Astrocyte of the spinal cord (primary cell): ENCODE data around the gene LRRC74B.
A peak's percentile ranks its signal among the peaks of the same experiment; 100 is the strongest.
"Not testable (repeated sequence)": the region's sequence is repeated elsewhere in the genome, so short reads cannot be mapped to it uniquely, and the experiment has no call there.

ENCODE experiments used
- DNase-seq: peaks from one replicate; pipeline ENCODE4 v3.0.0; 2011; ENCODE audit warnings: low read depth, low spot score
- H3K4me3 ChIP-seq: 2 replicates; pipeline ENCODE4 v1.5.1; 2011; ENCODE audit warnings: low read depth, mild to moderate bottlenecking, low read length, moderate library complexity
- in situ Hi-C: cut with HindIII; loops from 2 replicates; pipeline ENCODE4 v1.10.0; 2017; ENCODE audit warnings: low sequenced_read_pairs
- TF ChIP-seq, protein P1 (sequence below): IDR thresholded peaks from 2 replicates; pipeline ENCODE4 v1.5.1; 2012; ENCODE audit warnings: low read depth, mild to moderate bottlenecking, low read length, inconsistent platforms

Gene LRRC74B

DNA sequence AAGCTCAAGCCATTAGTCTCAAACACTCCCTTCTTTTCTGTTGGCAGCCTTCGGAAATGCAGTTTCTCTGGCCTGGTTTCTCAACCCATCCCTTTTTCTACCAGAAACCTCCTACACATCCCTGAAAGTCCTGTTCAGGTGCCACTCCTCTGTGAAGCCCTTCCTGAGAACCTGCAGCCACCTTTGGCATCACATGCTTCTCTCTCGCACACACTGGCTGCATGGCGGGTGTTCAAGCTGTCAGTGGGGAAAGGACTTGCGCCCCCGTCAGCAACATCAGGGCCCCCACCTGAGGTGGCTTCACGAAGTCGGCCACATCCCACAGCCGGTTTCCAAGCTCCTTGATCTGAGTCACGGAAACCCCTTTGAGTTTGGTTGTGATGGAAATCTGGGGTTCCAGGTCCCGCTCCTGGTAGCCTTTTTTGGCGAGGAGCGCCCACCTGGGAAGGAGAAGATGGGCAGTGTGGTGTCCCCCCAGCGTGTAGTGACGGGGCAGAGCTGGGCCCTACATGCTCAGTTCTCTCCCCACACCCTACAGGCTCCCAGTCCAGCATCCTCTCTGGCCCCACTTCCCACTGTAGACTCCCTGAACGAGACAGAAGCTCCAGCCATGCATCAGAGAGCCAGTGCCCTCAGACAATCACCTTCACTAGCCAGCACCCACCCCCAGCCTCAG is 1.7 kb upstream of the LRRC74B start:
- no peak overlapping the region for H3K4me3 ChIP-seq
- TF ChIP-seq, protein P1, sequence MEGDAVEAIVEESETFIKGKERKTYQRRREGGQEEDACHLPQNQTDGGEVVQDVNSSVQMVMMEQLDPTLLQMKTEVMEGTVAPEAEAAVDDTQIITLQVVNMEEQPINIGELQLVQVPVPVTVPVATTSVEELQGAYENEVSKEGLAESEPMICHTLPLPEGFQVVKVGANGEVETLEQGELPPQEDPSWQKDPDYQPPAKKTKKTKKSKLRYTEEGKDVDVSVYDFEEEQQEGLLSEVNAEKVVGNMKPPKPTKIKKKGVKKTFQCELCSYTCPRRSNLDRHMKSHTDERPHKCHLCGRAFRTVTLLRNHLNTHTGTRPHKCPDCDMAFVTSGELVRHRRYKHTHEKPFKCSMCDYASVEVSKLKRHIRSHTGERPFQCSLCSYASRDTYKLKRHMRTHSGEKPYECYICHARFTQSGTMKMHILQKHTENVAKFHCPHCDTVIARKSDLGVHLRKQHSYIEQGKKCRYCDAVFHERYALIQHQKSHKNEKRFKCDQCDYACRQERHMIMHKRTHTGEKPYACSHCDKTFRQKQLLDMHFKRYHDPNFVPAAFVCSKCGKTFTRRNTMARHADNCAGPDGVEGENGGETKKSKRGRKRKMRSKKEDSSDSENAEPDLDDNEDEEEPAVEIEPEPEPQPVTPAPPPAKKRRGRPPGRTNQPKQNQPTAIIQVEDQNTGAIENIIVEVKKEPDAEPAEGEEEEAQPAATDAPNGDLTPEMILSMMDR, result no peak
- DNase-seq, result no peak
- in situ Hi-C loops, result no loop called here

DNA sequence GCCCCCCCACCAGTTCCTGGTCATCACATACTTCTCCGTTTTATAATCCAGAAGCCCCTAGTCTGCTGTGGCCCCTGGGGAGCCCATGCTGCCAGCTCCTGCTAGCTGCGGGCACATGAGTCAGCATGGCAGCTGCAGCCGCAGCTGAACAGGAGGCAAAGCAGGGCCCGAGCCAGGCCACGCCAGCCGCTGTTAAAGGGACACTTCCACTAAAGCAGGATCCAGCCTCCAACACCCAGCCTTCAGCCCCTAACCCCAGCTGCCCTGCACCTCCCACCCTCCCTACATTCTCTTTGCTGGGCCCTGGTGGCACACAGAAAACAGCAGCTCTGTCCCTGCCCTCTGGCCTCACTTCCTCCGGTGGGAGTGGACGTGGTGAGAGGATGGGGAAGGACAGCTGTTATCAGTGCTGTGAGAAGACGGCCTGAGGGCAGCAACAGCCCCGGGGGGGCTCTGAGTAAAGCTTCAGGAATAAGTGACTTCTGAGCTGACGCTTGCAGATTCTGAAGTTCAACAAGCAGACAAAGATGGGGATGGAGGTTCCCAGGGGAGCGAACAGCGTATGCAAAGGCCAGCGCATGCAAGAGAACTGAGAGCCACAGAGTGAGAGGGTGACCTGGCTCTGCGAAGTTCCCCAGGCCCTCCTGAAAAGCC is 688 bp upstream of the LRRC74B start:
- TF ChIP-seq, protein P1, result no peak
- peak; percentile 87 for DNase-seq
- peak overlapping the region; percentile 49 for H3K4me3 ChIP-seq
- in situ Hi-C loops, result no loop called here

DNA sequence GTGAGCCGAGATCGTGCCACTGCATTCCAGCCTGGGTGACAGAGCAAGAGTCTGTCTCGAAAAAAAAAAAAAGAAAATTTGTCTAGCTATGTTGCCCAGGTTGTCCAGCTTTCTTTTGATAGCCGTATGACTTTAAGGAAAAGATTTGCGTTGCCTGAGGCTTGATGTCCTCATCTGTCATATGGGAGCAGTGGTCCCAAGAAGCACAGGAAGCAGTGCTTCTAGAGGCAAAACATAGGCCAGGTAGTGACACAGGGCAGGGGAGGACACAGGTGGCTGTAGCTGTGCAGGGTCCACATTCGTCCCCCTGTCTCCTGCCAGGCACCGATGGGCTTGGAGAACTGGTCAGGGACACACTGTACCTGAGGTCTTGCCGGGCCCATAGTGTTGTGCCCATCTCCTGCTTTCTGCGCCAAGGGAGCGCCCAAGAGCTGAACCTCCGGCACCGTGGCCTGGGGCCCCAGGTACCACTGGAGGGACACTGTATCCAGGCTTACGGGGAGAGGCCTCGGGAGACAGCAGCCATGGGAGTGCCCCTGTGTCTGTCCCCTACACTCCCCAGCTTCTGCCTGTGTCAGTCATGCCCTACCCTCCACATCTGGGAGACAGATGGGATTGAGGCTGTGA is 1.4 kb downstream of the LRRC74B start:
- H3K4me3 ChIP-seq, result no peak overlapping the region
- in situ Hi-C loops, result no loop called here
- TF ChIP-seq, protein P1, result no peak
- DNase-seq, result no peak

DNA sequence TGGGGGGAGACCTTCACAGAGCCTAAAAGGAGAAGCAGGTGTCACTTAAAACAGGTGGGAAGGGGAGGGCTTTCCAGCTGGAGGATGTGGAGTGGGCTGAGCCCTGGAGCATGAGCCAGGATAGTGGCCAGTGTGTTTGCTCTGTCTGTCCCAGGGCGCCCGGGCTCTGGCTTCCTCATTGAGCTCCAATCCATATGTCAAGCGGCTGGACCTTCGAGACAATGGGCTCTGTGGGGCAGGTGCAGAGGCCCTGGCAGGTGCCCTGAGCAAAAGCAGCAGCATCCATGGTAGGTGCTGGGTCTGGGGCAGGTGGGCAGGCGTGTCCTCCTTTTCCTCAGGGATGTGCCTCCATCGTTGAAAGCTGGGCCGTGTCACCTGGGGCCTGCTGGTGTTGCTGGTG is 2.0 kb downstream of the LRRC74B start:
- in situ Hi-C loops, result no loop called here
- no peak overlapping the region for H3K4me3 ChIP-seq

DNA sequence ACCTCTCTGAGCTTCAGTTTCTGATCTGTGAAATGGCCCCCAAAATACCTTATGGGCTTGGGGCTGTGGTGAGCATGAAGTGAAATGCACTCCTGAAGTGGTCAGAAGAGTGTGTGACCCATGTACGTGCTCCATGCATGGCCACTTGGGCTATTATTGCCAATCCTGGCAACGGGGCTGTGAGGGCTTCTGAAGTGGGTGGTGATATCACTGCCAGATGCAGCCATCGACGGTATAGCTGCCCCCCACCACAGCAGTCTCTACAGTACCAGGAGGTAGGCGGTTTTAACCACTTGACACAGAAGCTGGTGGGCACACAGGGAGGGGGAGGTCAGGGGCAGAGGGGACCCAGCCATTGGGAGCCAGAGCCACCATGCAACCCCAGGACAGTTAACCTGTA is 2.7 kb downstream of the LRRC74B start:
- in situ Hi-C loops, DNase-seq, H3K4me3 ChIP-seq: not testable (repeated sequence)

More for the DNA sequence above, 2.0 kb downstream of the LRRC74B start:
- no peak for DNase-seq
- TF ChIP-seq, protein P1, result no peak

DNA sequence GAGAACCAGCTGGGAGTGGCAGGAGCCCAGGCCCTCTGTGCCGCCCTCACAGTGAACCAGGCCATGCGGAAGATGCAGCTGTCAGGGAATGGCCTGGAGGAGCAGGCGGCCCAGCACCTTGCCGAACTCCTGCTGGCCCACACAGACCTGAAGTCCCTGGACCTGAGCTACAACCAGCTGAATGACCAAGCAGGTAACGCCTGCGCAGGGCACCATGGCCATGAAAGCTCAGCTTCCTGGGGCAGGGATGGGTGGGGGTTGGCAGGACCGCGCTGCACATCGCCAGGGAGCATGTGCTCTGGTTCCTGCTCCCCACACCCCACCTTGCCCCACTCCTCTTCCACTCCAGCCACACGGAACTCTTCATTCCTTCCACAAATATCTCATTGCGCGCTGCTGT is 3.2 kb downstream of the LRRC74B start:
- H3K4me3 ChIP-seq, in situ Hi-C loops, DNase-seq: not testable (repeated sequence)

DNA sequence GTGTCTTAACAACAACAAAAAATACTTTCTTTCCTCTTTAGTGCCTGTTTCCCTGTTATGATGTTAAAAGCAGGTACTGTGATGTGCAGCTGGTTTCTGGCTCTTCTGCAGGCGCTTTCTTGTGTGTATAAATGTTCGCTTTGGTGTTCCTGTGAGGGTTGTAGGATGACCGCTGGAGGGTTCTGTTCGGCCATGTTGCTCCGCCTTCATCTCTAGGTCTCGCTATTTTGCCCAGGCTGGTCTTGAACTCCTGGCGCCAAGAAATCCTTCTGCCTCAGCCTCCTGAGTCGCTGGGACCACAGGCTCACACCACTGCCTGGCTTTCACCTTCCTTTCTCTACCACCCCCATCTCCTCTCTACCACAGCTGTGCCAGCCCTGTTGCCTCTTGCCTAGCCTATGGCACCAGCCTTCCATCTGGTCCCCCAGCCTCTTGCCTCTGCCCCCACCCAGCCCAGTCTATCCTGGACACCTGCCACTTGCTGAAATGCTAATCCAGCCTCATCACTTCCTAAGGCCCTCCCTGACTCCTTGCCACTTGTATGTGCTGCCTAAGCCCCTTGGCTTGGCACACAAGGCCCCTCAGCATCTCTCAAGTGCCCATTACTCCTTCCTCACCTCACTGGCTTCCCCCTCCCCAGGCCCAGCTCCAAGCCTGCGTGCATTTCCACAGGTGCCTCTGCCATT is 5.5 kb downstream of the LRRC74B start:
- DNase-seq, result no peak
- in situ Hi-C loops, result no loop called here
- TF ChIP-seq, protein P1, result no peak
- H3K4me3 ChIP-seq, result no peak overlapping the region
